ENCODE measurements around the gene STAG3.

- TF ChIP-seq CTCF (IDR thresholded peaks at IDR 0.05; ENCODE audit: insufficient read depth, low read depth, low read length) (no peak), EZH2 (IDR thresholded peaks at IDR 0.05; ENCODE audit: insufficient read depth, low read length) (no peak)
These were observed 43.0 kb downstream of the STAG3 start for GRCh38 chr7:100220586-100221230.

Measured in astrocyte (in vitro differentiated cells and primary cell).